Activated CD8-positive, alpha-beta T cell treated with anti-CD3 and anti-CD28 coated beads for 36 hours (primary cell): ENCODE results near the gene LY6G5C. TPM values are rescaled to one million over a fixed set of nuclear protein-coding genes. Genes with fewer than 3 reads are reported as not detected.

Experiments used
- ATAC-seq: fragments of 200-7000 bp; cut with Tn5 transposase; one replicate; pipeline ENCODE4 v1.10.0; 2021; ENCODE audit warnings: mild to moderate bottlenecking, moderate library complexity
- CTCF ChIA-PET: fragments of 350-600 bp; sonication (Branson Sonifier 250); formaldehyde crosslinking; loops from one replicate; lab custom pipeline; 2021; ENCODE audit warnings: antibody characterized with exemption; lab: Charles Lee
- POLR2A ChIA-PET: fragments of 350-600 bp; sonication (Branson Sonifier 250); formaldehyde crosslinking; loops from one replicate; lab custom pipeline; 2021; ENCODE audit warnings: antibody characterized with exemption; lab: Charles Lee
- DNase-seq: peaks from one replicate; pipeline ENCODE4 v3.0.0-alpha.2; 2020
- H3K27ac Mint-ChIP-seq: one replicate; pipeline ENCODE4 v1.8.0; 2021; ENCODE audit warnings: mild to moderate bottlenecking, mixed read lengths
- H3K27me3 Mint-ChIP-seq: one replicate; pipeline ENCODE4 v1.8.0; 2021; ENCODE audit warnings: mixed read lengths
- H3K36me3 Mint-ChIP-seq: one replicate; pipeline ENCODE4 v1.8.0; 2021; ENCODE audit warnings: low read depth, mixed read lengths
- H3K4me1 Mint-ChIP-seq: one replicate; pipeline ENCODE4 v1.8.0; 2021; ENCODE audit warnings: low read depth, mixed read lengths
- H3K4me3 Mint-ChIP-seq: one replicate; pipeline ENCODE4 v1.8.0; 2021; ENCODE audit warnings: mild to moderate bottlenecking, moderate library complexity, mixed read lengths
- H3K9me3 Mint-ChIP-seq: one replicate; pipeline ENCODE4 v1.8.0; 2021; ENCODE audit warnings: mixed read lengths
- CTCF ChIP-seq: fragments of 200-600 bp; IDR thresholded peaks from one replicate; pipeline ENCODE4 v1.8.0; 2022; ENCODE audit warnings: antibody characterized with exemption, mild to moderate bottlenecking
- intact Hi-C: fragments of 100-400 bp; cut with micrococcal nuclease; formaldehyde crosslinking; loops from one replicate; pipeline ENCODE4 v1.10.0; 2022
- total RNA-seq, 2 experiments: library from RNA; stranded (reverse); gene quantifications; one replicate each; pipeline ENCODE4 v1.2.3, GENCODE V29; 2021

The LY6G5C gene
- total RNA-seq, 2 experiments from 2014 or later, result 1.6 to 2.3 TPM

- POLR2A ChIA-PET, result interaction anchor here (0.9 to 2.4 kb wide), 2 partner anchors 9 to 47 kb away, joined by 3 to 6 read pairs; partner anchors contain the start of gene MSH5
Measured at GRCh38 chr6:31692886-31693285, 12.0 kb upstream of the LY6G5C start.

GRCh38 chr6:31692353-31692752 is 11.5 kb upstream of the LY6G5C start:
- Mint-ChIP-seq H3K4me1 (peaks cover 7% of the 10 kb centered on the region), H3K4me3 (no peak overlapping the region), H3K27ac (no peak overlapping the region), H3K36me3 (peaks cover 20% of the 10 kb centered on the region), H3K9me3 (no peaks in the 10 kb centered on the region), H3K27me3 (no peaks in the 10 kb centered on the region)
- no peak for TF ChIP-seq CTCF
- DNase-seq (no peak), ATAC-seq (no peak)
- intact Hi-C loops, result no loop called here
- CTCF ChIA-PET, result interaction anchor here (1.7 kb wide), 1 partner anchor 77 kb away, joined by 4 read pairs; no protein-coding TSS in a partner anchor
- POLR2A ChIA-PET, result interaction anchor here (0.9 to 2.4 kb wide), 2 partner anchors 10 to 48 kb away, joined by 3 to 6 read pairs; partner anchors contain the start of gene MSH5

More at GRCh38 chr6:31692886-31693285, 12.0 kb upstream of the LY6G5C start:
- H3K36me3 Mint-ChIP-seq, result peaks cover 22% of the 10 kb centered on the region
- H3K9me3 Mint-ChIP-seq, result no peaks in the 10 kb centered on the region
- H3K4me3 Mint-ChIP-seq, result no peak overlapping the region
- H3K27me3 Mint-ChIP-seq, result no peaks in the 10 kb centered on the region
- TF ChIP-seq CTCF, result no peak
- H3K27ac Mint-ChIP-seq, result no peak overlapping the region
- peaks cover 12% of the 10 kb centered on the region for H3K4me1 Mint-ChIP-seq
- DNase-seq (no peak), ATAC-seq (no peak)
- CTCF ChIA-PET, result interaction anchor here (1.7 kb wide), 1 partner anchor 77 kb away, joined by 4 read pairs; no protein-coding TSS in a partner anchor
- intact Hi-C loops, result no loop called here

- ATAC-seq, result no peak
- Mint-ChIP-seq H3K4me1 (peaks cover 5% of the 10 kb centered on the region), H3K9me3 (no peaks in the 10 kb centered on the region), H3K27ac (no peak overlapping the region), H3K36me3 (peaks cover 14% of the 10 kb centered on the region), H3K4me3 (no peak overlapping the region), H3K27me3 (no peaks in the 10 kb centered on the region)
- TF ChIP-seq CTCF, result no peak
- DNase-seq, result no peak
- intact Hi-C loops, result no loop called here
- ChIA-PET CTCF (interaction anchor here (1.4 to 2.3 kb wide), 4 partner anchors 9 to 78 kb away, joined by 4 to 9 read pairs (median 8); partner anchors contain the start of gene LY6G5C), POLR2A (interaction anchor here (0.7 to 2.4 kb wide), 5 partner anchors 10 to 48 kb away, joined by 3 to 6 read pairs (median 3); partner anchors contain the start of gene MSH5)
Measured at GRCh38 chr6:31691564-31692108, 10.8 kb upstream of the LY6G5C start.

GRCh38 chr6:31691078-31691463 is 10.2 kb upstream of the LY6G5C start:
- Mint-ChIP-seq H3K4me3 (no peak overlapping the region), H3K36me3 (peaks cover 17% of the 10 kb centered on the region), H3K27me3 (no peaks in the 10 kb centered on the region), H3K27ac (no peak overlapping the region), H3K9me3 (no peaks in the 10 kb centered on the region), H3K4me1 (peaks cover 5% of the 10 kb centered on the region)
- intact Hi-C loops, result no loop called here
- no peak for DNase-seq
- no peak for ATAC-seq
- TF ChIP-seq CTCF, result no peak
- ChIA-PET POLR2A (interaction anchor here (0.7 to 2.4 kb wide), 5 partner anchors 17 to 49 kb away, joined by 3 to 6 read pairs (median 3); partner anchors contain the start of gene MSH5), CTCF (interaction anchor here (1.1 to 2.3 kb wide), 8 partner anchors 9 to 139 kb away, joined by 3 to 9 read pairs (median 5); partner anchors contain the start of gene LY6G5C)
